Left forelimb (tissue), 1 donor: ENCODE data around the gene TOPORS.

Experiments used
- DNase-seq: peaks from one replicate; pipeline ENCODE4 v3.0.0-alpha.2; 2018; ENCODE audit warnings: low spot score

Gene TOPORS

DNA sequence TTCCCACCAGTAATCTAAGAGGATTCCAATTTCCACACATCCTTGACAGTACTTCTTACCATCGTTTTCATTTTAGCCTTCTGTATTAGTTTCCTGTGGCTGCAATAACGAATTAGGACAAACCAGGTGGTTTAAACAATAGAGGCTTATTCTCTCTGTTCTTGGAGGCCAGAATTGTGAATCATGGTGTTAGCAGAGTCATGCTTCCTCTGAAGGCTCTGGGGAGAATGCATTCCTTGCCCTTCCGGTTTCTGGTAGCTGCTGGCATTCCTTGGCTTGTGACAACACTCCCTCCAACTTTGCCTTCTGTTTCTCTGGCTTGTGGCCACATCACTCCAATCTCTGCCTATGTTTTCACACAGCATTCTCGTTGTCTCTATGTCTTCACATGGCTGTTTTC lies 49.9 kb downstream of the TOPORS start:
- no peak for DNase-seq

DNA sequence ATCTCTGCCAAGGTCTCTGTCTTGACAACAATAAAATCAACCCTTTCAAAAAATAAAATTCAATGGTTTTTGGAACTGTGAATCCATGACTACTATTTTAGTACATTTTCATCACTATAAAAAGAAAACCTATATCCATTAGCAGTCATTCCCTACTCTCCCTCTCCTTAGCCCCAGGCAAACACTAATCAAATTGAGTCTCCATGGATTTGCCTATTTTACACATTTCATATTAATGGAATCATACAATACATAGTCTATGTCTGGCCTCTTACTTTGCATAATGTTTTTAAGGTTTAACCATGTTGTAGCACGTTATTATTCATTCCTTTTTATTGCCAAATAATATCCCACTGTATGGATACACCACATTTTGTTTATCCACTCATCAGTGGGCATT lies 50.5 kb downstream of the TOPORS start:
- DNase-seq = no peak

DNA sequence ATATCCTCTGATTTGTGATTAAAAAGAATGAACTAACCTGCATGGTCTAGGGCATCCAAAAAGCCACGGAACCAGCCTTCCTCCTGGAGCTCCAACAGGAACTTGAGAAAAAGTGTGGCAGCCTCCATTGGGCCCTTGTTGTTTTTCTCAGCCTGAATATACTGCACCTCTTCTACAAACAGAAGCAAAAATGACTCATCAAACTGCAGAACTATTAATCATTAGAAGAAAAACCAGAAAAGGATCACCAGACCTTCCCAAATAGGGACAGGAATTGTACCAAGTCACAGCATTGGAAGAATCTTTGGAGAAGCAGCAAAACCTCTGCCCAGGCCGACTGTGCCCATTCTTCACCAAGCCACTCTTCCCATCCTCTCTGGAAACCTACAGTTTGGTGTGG lies 51.6 kb downstream of the TOPORS start:
- DNase-seq = no peak

DNA sequence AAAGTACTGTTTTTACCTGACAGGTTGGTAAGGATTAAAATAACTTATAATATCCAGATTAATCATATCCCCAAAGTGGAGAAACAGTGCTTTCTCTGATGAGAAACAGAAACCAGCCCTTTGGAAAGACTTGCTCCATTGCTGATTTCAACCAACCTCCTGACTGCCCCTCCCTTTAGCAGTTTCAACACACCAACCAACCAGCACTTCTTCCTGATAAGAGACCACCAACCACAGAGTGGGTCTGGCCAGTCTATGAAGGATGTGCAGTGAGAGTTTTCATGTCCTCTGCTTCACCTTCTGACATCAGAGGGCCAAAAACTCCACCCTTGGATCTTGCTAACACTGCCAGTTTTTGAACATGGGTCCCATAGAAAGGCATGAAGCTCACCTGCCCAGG lies 54.5 kb downstream of the TOPORS start:
- DNase-seq = no peak

DNA sequence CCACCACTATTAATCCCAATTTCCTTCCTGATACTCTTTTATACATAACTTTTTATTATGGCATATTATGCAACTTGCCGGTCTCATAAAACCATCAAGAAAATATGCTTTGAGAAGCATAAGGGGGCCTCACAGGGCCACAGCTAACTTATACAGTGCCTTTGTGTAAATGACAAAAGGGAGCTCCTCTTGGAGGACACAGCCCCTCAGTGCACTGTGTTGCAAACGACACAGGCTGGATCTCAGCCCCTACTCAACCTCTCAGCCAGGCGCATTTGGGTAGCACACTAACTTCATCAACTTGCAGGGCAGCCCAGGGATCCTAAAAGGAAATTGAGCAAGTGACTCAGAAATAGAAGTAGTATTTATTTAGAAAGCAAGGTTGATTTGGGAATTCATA lies 61.8 kb downstream of the TOPORS start:
- no peak for DNase-seq
